H9 (cell line): ENCODE data around the gene KRTAP10-3. TPM values are rescaled to one million over a fixed set of nuclear protein-coding genes. Genes with fewer than 3 reads are reported as not detected.

Experiments
- DNase-seq: peaks from one replicate; pipeline ENCODE4 v3.0.0-alpha.2; 2017
- H2AFZ ChIP-seq: one replicate; pipeline ENCODE4 v1.6.1; 2013; ENCODE audit warnings: mild to moderate bottlenecking, low read length, control low read depth, moderate library complexity
- H2AK5ac ChIP-seq: 2 replicates; pipeline ENCODE4 v1.6.1; 2013; ENCODE audit warnings: low read length, control low read depth, mixed read lengths; ENCODE audit not compliant: insufficient read length
- H2BK120ac ChIP-seq: one replicate; pipeline ENCODE4 v1.6.1; 2013; ENCODE audit warnings: low read depth, mild to moderate bottlenecking, low read length, control low read depth, inconsistent platforms; ENCODE audit not compliant: poor library complexity, severe bottlenecking
- H2BK12ac ChIP-seq: 2 replicates; pipeline ENCODE4 v1.6.1; 2013; ENCODE audit warnings: low read length, control low read depth, mixed read lengths, low read depth; ENCODE audit not compliant: insufficient read length
- H2BK15ac ChIP-seq: 2 replicates; pipeline ENCODE4 v1.6.1; 2013; ENCODE audit warnings: low read depth, low read length, control low read depth
- H2BK20ac ChIP-seq: one replicate; pipeline ENCODE4 v1.6.1; 2013; ENCODE audit warnings: low read depth, mild to moderate bottlenecking, low read length, control low read depth, inconsistent platforms; ENCODE audit not compliant: poor library complexity, severe bottlenecking
- H2BK5ac ChIP-seq: 2 replicates; pipeline ENCODE4 v1.6.1; 2013; ENCODE audit warnings: low read length, control low read depth, mixed read lengths; ENCODE audit not compliant: insufficient read length
- H3K14ac ChIP-seq: 2 replicates; pipeline ENCODE4 v1.6.1; 2013; ENCODE audit warnings: low read length, control low read depth; ENCODE audit not compliant: insufficient read depth
- H3K18ac ChIP-seq: 2 replicates; pipeline ENCODE4 v1.6.1; 2013; ENCODE audit warnings: low read depth, mild to moderate bottlenecking, mixed read lengths, low read length, control low read depth; ENCODE audit not compliant: insufficient read length
- H3K23ac ChIP-seq: 2 replicates; pipeline ENCODE4 v1.6.1; 2013; ENCODE audit warnings: low read length, control low read depth, mixed read lengths, low read depth; ENCODE audit not compliant: insufficient read length
- H3K23me2 ChIP-seq: 2 replicates; pipeline ENCODE4 v1.6.1; 2013; ENCODE audit warnings: low read depth, mild to moderate bottlenecking, mixed read lengths, low read length, control low read depth; ENCODE audit not compliant: insufficient read length, poor library complexity, severe bottlenecking
- H3K27ac ChIP-seq: 2 replicates; pipeline ENCODE4 v1.5.1; 2013; ENCODE audit warnings: low read length, control low read depth, mixed read lengths, low read depth; ENCODE audit not compliant: insufficient read length
- H3K27me3 ChIP-seq: 2 replicates; pipeline ENCODE4 v1.6.1; 2013; ENCODE audit warnings: low read length, control low read depth, inconsistent platforms; ENCODE audit not compliant: insufficient read depth
- H3K4ac ChIP-seq: 2 replicates; pipeline ENCODE4 v1.6.1; 2013; ENCODE audit warnings: low read depth, mild to moderate bottlenecking, control low read depth, inconsistent platforms, low read length, moderate library complexity
- H3K4me1 ChIP-seq: 2 replicates; pipeline ENCODE4 v1.6.1; 2013; ENCODE audit warnings: low read length, control low read depth, inconsistent platforms; ENCODE audit not compliant: insufficient read depth
- H3K4me2 ChIP-seq: 2 replicates; pipeline ENCODE4 v1.6.1; 2013; ENCODE audit warnings: low read length, control low read depth, mixed read lengths; ENCODE audit not compliant: insufficient read length, insufficient read depth
- H3K56ac ChIP-seq: 2 replicates; pipeline ENCODE4 v1.6.1; 2013; ENCODE audit warnings: low read depth, mild to moderate bottlenecking, mixed read lengths, low read length, control low read depth; ENCODE audit not compliant: insufficient read length
- H3K79me1 ChIP-seq: 2 replicates; pipeline ENCODE4 v1.6.1; 2013; ENCODE audit warnings: low read depth, mild to moderate bottlenecking, moderate library complexity, low read length, control low read depth, inconsistent platforms; ENCODE audit not compliant: insufficient read depth, poor library complexity, severe bottlenecking
- H3K79me2 ChIP-seq: 2 replicates; pipeline ENCODE4 v1.6.1; 2013; ENCODE audit warnings: low read length, control low read depth, inconsistent platforms; ENCODE audit not compliant: insufficient read depth
- H3K9ac ChIP-seq: 2 replicates; pipeline ENCODE4 v1.6.1; 2013; ENCODE audit warnings: low read length, control low read depth, mixed read lengths; ENCODE audit not compliant: insufficient read length; ENCODE audit errors: extremely low read depth
- H3K9me3 ChIP-seq: one replicate; pipeline ENCODE4 v1.6.1; 2013; ENCODE audit warnings: low read depth, low read length, inconsistent platforms; ENCODE audit not compliant: control insufficient read depth
- H3T11ph ChIP-seq: one replicate; pipeline ENCODE4 v1.6.1; 2013; ENCODE audit warnings: mild to moderate bottlenecking, low read length, control low read depth, inconsistent platforms
- H4K20me1 ChIP-seq: one replicate; pipeline ENCODE4 v1.6.1; 2013; ENCODE audit not compliant: control insufficient read depth, insufficient read length, insufficient read depth
- H4K5ac ChIP-seq: 2 replicates; pipeline ENCODE4 v1.6.1; 2013; ENCODE audit warnings: low read depth, mild to moderate bottlenecking, mixed read lengths, low read length, control low read depth; ENCODE audit not compliant: insufficient read length
- H4K8ac ChIP-seq: replicated peaks from 2 replicates; pipeline ENCODE4 v1.6.1; 2013; ENCODE audit warnings: low read length, control low read depth, mixed read lengths, low read depth; ENCODE audit not compliant: insufficient read length
- H4K91ac ChIP-seq: 2 replicates; pipeline ENCODE4 v1.6.1; 2013; ENCODE audit warnings: low read depth, mild to moderate bottlenecking, moderate library complexity, mixed read lengths, low read length, control low read depth; ENCODE audit not compliant: insufficient read length
- H3K27ac Mint-ChIP-seq, 3 experiments: 2 replicates in 2 of 3; 3 replicates in 1 of 3; pipeline ENCODE4 v1.8.0; 2020 to 2021; ENCODE audit warnings: mixed read lengths in 3 of 3, mild to moderate bottlenecking in 1 of 3, moderate library complexity in 1 of 3
- H3K27me3 Mint-ChIP-seq: 2 replicates; pipeline ENCODE4 v1.8.0; 2021; ENCODE audit warnings: low read depth, mild to moderate bottlenecking, moderate library complexity, mixed read lengths
- H3K36me3 Mint-ChIP-seq, 3 experiments: 2 replicates in 2 of 3; 3 replicates in 1 of 3; pipeline ENCODE4 v1.8.0; 2020 to 2021; ENCODE audit warnings: low read depth in 3 of 3, mixed read lengths in 3 of 3; ENCODE audit not compliant: insufficient read depth in 1 of 3
- H3K4me1 Mint-ChIP-seq, 2 experiments: 2 replicates each; pipeline ENCODE4 v1.8.0; 2020; ENCODE audit warnings: mixed read lengths in 2 of 2
- H3K4me3 Mint-ChIP-seq, 2 experiments: 2 replicates in 1 of 2; 3 replicates in 1 of 2; pipeline ENCODE4 v1.8.0; 2020 to 2021; ENCODE audit warnings: mild to moderate bottlenecking in 2 of 2, mixed read lengths in 2 of 2, moderate library complexity in 1 of 2
- H3K9me3 Mint-ChIP-seq, 2 experiments: 2 replicates in 1 of 2; 3 replicates in 1 of 2; pipeline ENCODE4 v1.8.0; 2020; ENCODE audit warnings: mild to moderate bottlenecking in 2 of 2, mixed read lengths in 2 of 2, moderate library complexity in 1 of 2
- WGBS: extraction: QIAGEN DNeasy Blood & Tissue Kit; methylation state at CpG from one replicate; pipeline ENCODE4 v1.1.7; 2013; ENCODE audit warnings: missing lambda C conversion rate, low lambda C conversion rate, mixed read lengths; ENCODE audit not compliant: insufficient read length; ENCODE audit errors: extremely low coverage; 5-methylcytosine and 5-hydroxymethylcytosine counted together
- total RNA-seq: library from RNA; stranded (reverse); gene quantifications from 2 replicates; pipeline ENCODE4 v1.2.1, GENCODE V29; 2021
- TF ChIP-seq, protein P1 (sequence below): fragments of 200-600 bp; sonication (generic); conservative IDR thresholded peaks from 3 replicates; pipeline ENCODE4 v1.8.0; 2021; ENCODE audit warnings: antibody characterized with exemption, mild to moderate bottlenecking

KRTAP10-3 gene
- total RNA-seq, 1 experiment from 2014 or later, result not detected

DNA sequence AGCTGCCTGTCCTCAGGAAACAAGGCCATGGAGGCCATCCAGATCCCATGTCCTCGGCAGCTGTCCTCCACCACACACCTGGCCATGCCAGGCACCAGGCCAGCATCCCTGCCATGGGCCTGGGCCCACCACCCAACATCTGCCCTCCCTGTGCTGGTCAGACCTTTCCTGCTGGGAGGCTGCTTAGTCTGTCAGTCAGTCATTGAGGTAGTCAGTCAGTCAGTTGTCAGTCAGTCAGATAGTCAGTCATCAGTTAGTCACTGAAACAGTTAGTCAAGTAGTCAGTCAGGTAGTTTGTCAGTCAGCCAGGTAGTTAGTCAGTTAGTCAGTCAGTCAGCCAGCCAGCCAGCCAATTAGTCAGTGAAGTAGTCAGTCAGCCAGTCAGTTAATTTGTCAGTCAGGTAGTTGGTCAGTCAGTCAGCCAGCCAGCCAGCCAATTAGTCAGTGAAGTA lies 35.8 kb downstream of the KRTAP10-3 start:
- H2BK15ac ChIP-seq, result no peak overlapping the region
- H3K9me3 ChIP-seq, result no peaks in the 10 kb centered on the region
- H3K79me2 ChIP-seq, result no peaks in the 10 kb centered on the region
- no peak overlapping the region for H3K23ac ChIP-seq
- WGBS, result no CpG with 5 or more reads among the region's 1 CpG
- H3K79me1 ChIP-seq, result no peaks in the 10 kb centered on the region
- no peak overlapping the region for H2BK5ac ChIP-seq
- H3K56ac ChIP-seq, result no peak overlapping the region
- no peak overlapping the region for H3K27ac Mint-ChIP-seq
- H3K23me2 ChIP-seq, result no peaks in the 10 kb centered on the region
- H3T11ph ChIP-seq, result no peak overlapping the region
- no peak overlapping the region for H3K27ac ChIP-seq
- H3K4me2 ChIP-seq, result no peak overlapping the region
- H3K4ac ChIP-seq, result no peak overlapping the region
- H2AK5ac ChIP-seq, result no peak overlapping the region
- TF ChIP-seq, protein P1, sequence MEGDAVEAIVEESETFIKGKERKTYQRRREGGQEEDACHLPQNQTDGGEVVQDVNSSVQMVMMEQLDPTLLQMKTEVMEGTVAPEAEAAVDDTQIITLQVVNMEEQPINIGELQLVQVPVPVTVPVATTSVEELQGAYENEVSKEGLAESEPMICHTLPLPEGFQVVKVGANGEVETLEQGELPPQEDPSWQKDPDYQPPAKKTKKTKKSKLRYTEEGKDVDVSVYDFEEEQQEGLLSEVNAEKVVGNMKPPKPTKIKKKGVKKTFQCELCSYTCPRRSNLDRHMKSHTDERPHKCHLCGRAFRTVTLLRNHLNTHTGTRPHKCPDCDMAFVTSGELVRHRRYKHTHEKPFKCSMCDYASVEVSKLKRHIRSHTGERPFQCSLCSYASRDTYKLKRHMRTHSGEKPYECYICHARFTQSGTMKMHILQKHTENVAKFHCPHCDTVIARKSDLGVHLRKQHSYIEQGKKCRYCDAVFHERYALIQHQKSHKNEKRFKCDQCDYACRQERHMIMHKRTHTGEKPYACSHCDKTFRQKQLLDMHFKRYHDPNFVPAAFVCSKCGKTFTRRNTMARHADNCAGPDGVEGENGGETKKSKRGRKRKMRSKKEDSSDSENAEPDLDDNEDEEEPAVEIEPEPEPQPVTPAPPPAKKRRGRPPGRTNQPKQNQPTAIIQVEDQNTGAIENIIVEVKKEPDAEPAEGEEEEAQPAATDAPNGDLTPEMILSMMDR, result no peak; the same call in 2 of the 3 replicates
- H4K20me1 ChIP-seq, result no peaks in the 10 kb centered on the region
- H3K4me1 Mint-ChIP-seq, result peaks cover 4% of the 10 kb centered on the region in 2 experiments; a peak in 2 of 4 replicates
- no peaks in the 10 kb centered on the region for H3K9me3 Mint-ChIP-seq
- H3K9ac ChIP-seq, result no peak overlapping the region
- H3K36me3 Mint-ChIP-seq, result peaks cover 2 to 4% (median 3%) of the 10 kb centered on the region in 3 experiments; a peak in 4 of 7 replicates
- no peaks in the 10 kb centered on the region for H3K4me1 ChIP-seq
- no peak overlapping the region for H2BK12ac ChIP-seq
- no peak for DNase-seq
- H4K5ac ChIP-seq, result no peak overlapping the region
- no peak overlapping the region for H3K14ac ChIP-seq
- no peaks in the 10 kb centered on the region for H3K27me3 ChIP-seq
- peaks cover 16% of the 10 kb centered on the region for H3K27me3 Mint-ChIP-seq
- no peak overlapping the region for H3K4me3 Mint-ChIP-seq
- H4K8ac ChIP-seq, result no peak overlapping the region
- no peak overlapping the region for H4K91ac ChIP-seq
- no peak overlapping the region for H2BK120ac ChIP-seq
- no peak overlapping the region for H2AFZ ChIP-seq
- no peak overlapping the region for H3K18ac ChIP-seq
- no peak overlapping the region for H2BK20ac ChIP-seq
